SU-DHL-6 (cell line): ENCODE measurements around the gene CLRN2.

Experiments used
- EZH2phosphoT487 ChIP-seq: fragments of 200-600 bp; sonication (generic), shearing (Covaris generic); conservative IDR thresholded peaks from 2 replicates; pipeline ENCODE4 v1.6.1; 2018; ENCODE audit warnings: mild to moderate bottlenecking, antibody characterized with exemption, low read length, moderate library complexity, mixed read lengths
- TF ChIP-seq, protein P1 (sequence below): fragments of 200-600 bp; sonication (generic); IDR thresholded peaks from one replicate; pipeline ENCODE4 v1.5.1; 2017; ENCODE audit warnings: antibody characterized with exemption, mild to moderate bottlenecking, low read length, moderate library complexity; ENCODE audit not compliant: insufficient read depth, poor library complexity, severe bottlenecking

DNA sequence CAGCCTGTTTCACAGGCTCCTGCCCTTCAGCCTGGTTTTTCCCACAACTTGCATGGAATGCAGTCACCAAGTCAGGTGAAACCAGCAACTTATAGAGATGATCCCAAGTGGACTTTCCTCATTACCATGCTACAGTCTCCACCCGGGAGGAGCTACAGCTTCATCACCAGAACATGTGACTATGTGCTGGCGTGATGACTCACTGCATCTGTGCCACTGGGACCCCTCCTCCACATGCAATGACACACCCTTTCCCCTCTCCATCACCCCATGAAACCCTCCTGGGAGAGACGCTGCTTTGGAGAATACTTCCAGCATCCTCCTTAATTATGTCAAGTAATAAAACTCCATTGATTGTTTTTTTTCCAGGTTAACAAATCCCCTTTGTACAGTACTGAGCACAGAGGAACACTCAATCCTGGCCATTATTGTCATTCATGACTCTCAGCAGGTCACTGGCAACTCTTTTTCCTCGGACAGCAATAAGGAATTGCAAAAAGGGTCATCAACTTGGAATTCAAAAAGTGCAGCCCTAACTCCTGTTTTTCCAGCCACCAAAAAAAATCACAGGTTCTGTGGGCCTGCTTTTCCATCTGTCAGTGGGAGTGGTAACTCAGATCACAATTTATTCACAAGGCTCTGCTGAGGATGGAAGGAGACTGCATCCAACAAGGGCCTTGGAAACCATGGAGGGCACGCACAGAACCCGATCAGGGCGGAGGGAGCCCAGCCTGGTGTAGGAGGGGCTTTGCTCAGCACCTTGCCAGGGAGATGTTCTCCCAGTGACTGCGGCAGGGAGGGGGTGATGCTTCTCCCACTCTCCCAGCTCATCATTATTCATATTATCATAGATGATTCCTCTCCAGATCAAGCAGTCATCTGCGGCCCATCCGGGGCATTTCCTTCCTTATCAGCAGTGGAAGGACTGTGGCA lies 20.4 kb upstream of the CLRN2 start:
- TF ChIP-seq, protein P1, sequence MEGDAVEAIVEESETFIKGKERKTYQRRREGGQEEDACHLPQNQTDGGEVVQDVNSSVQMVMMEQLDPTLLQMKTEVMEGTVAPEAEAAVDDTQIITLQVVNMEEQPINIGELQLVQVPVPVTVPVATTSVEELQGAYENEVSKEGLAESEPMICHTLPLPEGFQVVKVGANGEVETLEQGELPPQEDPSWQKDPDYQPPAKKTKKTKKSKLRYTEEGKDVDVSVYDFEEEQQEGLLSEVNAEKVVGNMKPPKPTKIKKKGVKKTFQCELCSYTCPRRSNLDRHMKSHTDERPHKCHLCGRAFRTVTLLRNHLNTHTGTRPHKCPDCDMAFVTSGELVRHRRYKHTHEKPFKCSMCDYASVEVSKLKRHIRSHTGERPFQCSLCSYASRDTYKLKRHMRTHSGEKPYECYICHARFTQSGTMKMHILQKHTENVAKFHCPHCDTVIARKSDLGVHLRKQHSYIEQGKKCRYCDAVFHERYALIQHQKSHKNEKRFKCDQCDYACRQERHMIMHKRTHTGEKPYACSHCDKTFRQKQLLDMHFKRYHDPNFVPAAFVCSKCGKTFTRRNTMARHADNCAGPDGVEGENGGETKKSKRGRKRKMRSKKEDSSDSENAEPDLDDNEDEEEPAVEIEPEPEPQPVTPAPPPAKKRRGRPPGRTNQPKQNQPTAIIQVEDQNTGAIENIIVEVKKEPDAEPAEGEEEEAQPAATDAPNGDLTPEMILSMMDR, result no peak
- TF ChIP-seq EZH2phosphoT487, result no peak
